GM18867 (cell line): ENCODE measurements around the gene CCNQ.
"Not testable (repeated sequence)": the region's sequence is repeated elsewhere in the genome, so short reads cannot be mapped to it uniquely, and the experiment has no call there.

Experiments
- ATAC-seq: cut with Tn5 transposase; IDR thresholded peaks from one replicate; pipeline ENCODE4 v1.9.1; 2021; ENCODE audit warnings: mild to moderate bottlenecking, moderate library complexity; ENCODE audit not compliant: unreplicated experiment

Gene CCNQ

GRCh38 chrX:153623310-153624029 is 24.5 kb upstream of the CCNQ start:
- no peak for ATAC-seq

- no peak for ATAC-seq
These were observed 23.8 kb upstream of the CCNQ start for GRCh38 chrX:153622661-153623309.

GRCh38 chrX:153621949-153622598 is 23.1 kb upstream of the CCNQ start:
- ATAC-seq = no peak

DNA sequence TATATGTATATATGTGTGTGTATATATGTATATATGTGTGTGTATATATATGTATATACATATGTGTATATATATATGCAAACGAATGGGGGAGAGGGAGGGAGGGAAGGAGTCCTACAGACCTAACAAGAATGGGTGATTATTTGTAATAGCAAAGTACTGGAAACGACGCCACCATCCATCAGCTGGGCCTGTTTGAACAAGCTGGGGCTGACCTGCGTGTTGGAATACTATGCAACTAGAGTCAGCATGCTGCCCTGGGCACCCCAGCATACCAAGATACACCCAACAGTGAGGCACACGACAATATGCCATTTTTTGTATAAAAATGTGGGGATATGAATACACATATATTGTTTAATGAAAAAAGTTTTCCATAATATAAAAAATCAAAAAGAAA is 21.6 kb upstream of the CCNQ start:
- ATAC-seq = no peak

DNA sequence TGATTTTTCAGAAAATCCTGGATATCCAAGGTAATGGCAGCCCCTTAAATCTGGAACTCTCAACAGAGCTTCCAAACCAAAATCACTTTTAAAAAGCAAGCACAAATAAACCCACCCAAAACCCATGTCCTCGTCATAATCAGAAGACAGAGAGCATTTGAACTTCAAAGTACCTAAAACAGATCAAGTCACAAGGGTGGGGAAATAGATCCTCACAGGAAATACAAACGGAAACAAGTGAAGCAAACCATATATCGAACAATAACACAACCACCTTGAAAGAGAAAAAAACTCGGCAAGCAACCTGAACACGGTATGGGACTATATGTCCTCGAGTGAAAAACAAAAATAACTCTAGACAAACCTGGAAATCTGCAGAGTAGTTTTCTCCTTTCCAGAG is 15.9 kb upstream of the CCNQ start:
- ATAC-seq = no peak

GRCh38 chrX:153612413-153612812 is 13.5 kb upstream of the CCNQ start:
- no peak for ATAC-seq

DNA sequence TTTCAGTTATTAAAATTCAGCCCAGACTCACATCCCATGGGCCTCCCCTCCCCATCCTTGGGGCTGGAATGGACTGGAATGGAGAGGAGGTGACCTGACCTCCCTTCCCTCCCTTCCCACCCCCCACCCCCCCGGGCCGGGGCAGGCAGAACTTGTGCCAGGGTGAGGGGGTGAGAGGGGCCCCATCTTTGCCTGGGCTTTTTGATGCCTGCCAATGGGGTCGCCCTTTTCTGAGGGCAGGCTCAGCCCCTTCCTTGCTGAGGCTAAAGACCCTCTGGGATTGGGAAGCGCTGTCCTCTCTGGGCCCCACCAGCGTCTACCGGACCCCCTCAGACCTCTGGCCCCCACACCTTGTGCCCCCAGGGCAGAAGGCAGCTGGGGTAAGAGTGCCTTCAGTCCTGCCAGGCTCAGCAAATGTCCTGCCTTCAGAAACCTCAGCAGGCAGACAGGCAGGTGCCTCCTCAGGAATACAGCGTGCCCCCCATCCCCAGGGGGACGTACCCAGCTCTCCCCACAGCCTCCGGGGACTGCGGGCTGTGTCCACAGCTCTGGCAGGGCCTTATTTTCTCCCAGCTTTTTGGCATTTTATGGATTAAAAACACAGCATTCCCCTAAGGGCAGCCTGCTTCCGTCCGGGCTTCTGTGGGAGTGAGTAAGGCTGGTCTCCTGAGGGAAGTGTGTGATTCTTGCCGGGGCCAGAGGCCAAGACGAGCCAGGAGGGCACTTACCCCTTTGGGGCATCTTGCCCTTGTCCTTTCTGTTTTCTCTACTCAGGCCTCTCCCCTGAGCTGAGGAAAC is 12.6 kb upstream of the CCNQ start:
- ATAC-seq = no peak

DNA sequence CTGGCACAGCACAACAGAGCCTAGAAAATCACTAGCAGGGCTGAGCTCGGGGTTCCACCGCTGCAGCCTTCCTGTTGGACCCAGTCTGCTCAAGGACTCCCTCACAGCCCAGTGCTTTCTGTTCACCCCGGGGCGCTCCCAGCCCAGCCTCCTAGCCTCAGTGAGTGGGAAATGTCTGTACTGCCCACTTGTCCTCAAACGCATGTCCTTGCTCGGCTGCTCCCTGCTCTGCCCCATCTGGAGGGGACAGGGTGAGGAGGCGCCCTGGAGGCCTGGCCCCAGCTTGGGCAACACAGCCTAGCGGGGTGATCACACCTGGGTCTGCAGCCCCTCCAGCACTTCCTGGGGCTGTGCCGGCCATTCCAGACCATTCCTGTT is 11.9 kb upstream of the CCNQ start:
- no peak for ATAC-seq

DNA sequence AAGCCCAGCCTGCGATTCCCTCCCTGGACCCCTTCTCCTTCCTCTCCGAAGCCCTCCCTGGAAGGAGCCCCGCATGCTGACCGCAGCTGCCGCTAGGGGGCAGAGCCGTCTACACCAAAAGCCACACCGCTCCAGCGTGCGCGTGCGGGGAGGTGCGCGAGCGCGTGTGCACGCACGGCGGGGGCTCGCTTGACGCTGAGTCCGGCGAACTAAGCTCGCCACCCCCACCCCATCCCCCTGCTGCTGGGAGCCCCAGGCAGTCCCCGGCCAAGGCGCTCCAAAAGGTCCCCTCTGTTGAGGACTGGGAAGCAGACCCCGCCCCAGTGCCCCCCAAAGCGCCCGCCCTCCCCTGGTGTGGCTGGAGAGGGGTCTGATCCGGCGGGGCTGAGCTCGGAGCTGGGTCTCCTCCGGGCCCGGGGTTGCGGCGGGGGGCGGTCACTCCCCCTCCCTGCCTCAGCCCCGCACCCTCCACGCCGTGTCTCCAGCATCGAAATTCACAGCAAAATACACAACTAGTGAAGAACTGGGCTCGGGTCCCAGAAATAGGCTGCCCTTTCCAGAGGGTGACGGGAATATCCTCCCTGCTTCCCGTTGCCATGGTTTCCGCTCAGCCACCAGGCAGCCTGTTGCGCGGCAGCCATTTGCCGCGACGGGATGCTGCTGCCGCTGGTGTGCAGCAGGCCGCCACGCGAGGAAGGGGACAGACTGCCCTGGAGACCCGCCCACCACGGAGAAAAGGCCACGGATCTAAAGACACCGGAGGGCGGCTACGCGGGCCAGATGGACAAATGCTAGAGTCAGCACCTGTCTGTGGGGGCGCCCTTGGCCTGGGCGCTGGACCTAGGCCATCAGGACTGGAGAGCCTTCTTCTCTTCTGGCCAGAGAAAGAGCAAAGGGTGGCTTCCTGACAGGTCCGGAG is 11.2 kb upstream of the CCNQ start:
- peak; percentile 59 for ATAC-seq

DNA sequence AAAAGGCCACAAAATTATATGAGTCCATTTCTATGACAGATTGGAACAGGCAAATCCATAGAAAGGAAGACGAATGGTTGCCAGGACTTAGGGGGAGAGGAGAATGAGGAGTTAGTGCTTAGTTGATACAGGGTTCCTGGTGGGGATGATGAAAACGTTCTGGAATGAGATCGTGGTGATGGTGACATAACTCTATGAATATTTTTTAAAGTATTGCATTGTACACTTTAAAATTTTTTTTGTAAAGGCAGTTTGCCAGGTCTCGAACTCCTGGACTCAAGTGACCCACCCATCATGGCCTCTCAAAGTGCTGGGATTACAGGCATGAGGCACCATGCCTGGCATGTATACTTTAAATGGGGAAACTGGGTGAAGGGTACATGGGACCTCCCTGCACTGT is 9.9 kb upstream of the CCNQ start:
- no peak for ATAC-seq

DNA sequence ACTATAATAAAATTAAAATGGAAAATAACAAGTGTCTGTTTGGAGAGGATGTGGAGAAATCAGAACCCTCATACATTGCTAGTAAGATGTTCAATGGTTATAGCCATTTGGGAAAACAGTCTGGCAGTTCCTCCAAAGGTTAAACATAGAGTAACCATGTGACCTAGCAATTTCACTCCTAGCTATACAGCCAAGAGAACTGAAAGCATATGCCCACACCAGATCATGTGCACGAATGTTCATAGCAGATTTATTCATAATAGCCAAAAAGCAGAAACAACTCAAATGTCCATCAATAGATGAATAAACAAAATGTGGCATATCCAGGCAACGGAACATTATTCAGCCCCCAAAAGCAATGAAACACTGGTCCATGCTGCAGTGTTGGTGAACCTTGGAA is 9.4 kb upstream of the CCNQ start:
- ATAC-seq = no peak

- no peak for ATAC-seq
These were observed 7.6 kb upstream of the CCNQ start for GRCh38 chrX:153606503-153606902.

- not testable (repeated sequence) for ATAC-seq
These were observed 5.9 kb upstream of the CCNQ start for GRCh38 chrX:153604666-153605380.

DNA sequence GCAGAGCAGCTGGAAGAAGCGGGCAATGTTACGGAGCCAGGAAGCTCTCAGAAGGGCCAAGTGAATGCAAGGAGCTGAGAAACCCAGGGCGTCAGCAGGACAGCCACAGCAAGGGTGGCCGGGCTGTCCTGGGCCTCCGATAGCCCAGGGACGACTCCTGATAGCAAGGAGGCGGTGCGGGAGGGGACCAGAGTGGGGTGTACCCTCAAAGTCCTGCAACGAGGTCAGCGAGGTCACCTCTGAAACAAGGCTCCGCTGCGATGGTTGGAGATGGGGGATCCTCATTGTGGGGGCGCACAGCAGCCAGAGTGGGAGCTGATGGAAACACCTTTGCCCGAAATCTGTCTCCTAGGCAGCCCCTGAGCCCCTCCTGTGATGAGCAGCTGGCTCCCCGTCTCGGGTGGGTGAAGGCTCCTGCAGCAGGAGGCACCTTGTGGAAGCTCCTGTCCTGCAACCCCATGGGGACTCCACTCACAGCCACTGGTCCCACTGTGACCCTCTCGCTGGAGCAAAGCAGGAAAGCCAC is 4.3 kb upstream of the CCNQ start:
- ATAC-seq = no peak

- ATAC-seq = no peak
These were observed 3.7 kb upstream of the CCNQ start for GRCh38 chrX:153602601-153603000.

DNA sequence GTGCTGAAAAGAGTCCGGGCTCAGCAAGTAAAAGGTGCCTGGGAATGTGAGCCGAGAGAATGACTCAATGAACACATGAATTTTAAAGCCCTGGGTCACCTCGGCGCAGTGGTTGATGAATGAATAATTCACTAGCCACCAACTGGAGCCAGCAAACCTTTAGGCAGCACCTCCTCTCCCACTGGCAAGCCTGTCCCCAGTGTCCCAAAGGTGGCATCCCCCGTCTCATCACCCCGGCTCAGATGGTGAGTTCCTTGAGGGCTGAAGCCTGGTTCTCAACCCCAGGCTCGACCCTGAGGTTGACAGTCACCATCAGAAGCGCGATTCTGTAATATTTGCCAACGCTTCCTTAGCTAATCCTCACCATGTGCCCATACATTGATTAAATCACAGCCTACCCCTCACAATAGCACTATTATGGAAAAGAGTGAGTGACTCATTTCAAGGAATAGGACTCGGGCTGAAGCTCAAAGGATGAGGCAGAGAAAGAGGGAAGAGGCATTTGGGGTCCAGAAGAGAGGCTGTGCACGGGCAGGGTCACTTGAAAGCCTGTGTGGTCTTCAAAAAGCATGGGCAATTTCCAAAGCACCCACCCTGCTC is 2.7 kb upstream of the CCNQ start:
- ATAC-seq = no peak

DNA sequence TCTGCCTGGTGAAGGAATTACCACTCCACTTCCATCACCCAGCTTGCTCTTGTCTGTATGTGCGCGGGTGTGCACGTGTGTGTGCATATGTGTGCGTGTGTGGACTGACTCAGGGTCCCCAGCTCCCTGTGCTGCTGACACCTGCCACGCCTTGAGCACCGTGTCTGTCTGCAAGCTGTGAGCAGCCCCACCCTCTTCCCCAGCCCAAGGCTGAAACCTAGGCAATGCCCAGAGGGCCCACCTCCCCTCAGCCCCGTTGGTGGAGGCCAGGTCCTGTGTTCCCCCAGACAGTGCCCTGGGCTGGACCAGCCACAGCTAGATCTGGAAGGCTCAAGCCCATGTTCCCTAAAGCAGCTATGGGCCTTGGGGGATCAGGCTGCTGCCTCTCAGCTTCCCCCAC is 2.0 kb upstream of the CCNQ start:
- no peak for ATAC-seq

DNA sequence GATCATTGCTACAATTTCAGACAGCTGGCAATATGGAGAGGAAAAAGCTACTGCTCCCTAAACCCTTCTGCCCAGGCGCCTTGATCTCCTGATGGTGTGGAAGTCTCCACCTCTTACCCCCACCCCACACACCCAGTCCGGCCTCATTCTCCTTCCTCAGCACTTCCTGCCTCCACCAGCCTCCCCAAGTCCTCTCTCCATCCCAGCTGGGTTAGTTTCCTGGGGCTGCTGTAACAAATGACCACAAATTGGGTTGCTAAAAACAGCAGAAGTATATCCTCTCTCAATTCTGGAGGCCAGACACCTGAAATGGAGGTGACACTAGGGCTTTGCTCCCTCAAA is 1.1 kb upstream of the CCNQ start:
- ATAC-seq = no peak
